HG02852 (cell line): ENCODE results near the gene RHOJ.

Experiments used
- ATAC-seq: cut with Tn5 transposase; IDR thresholded peaks from one replicate; pipeline ENCODE4 v1.9.1; 2021; ENCODE audit warnings: mild to moderate bottlenecking, moderate library complexity; ENCODE audit not compliant: unreplicated experiment

Gene RHOJ

DNA sequence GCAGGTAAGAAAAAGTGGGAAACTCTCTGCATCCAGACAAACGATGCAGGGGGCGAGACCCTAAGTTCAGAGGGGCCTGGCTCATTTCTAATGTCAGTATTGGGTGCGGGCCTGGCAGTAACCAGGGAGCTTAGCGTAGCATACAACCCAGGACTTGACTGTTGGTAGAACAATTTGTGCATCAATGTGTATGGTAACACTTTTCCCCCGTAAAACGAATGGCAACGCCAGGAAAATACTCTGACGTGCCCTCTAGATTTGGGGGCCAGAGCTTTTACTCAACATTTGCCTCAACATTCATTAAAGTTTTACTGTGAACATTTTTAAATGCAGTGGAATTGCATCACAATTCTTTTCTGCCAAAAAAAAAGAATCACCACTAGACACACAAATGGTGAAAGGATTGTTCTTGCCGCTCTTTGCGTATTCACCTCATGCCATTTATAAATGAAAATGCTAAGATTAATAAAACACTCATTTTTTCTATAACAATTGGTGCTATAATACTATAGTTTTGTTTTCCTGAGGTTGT, 867 bp downstream of the RHOJ start:
- ATAC-seq, result no peak

DNA sequence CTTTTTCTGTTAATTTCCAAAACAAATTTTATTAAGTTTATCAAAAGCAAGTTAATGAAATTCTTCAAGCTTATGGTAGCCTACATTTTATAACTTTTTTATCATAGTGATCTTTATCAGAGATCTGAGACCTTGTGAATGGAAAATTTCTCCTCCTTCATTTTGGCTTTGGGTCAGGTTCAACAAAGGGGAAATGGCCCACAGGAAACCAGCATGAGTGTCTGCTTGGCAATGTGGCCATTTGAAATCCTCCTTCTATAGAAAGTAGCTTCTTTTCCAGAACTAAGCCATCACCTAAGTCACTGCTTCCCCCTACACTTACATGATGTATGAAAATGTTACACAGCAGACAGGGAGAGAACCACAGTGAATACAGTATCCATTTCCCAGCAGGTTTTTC, 1.6 kb downstream of the RHOJ start:
- no peak for ATAC-seq

DNA sequence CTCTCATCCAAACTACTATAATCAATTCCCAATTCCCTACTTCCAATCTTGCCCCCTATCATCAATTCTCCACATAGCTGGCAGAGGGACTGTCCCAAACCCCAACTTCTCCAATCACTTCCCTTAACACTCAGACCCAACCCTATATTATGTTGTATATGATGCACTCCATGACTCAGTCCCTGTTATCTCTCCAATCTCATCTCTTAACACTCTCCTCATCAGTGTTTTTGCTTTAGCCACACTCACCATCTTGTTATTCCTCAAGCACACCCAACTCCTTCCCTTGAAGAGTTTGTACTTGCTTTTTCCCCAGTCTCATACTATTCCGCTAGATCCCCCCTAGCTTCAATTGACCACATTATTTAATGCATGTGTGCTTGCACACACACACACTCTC, 4.9 kb downstream of the RHOJ start:
- no peak for ATAC-seq

DNA sequence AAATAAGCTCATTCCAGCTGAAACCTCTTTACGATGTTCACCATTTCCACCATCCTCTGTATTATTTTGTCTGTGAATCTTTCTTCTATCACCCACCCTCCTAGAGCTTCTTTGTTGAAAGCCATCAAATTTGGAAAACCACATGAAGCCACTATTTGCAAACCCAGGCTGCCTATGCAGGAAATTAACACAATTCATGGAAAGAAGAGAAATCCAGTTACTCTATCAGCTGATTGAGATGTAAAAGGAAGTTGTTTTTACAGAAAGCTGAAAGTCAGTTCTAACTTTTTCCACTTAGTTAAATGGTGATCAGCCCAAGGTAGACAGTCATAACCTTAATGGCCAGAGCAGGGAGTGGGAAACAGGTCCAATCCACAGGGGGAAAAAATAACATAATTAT, 6.6 kb downstream of the RHOJ start:
- ATAC-seq, result no peak

DNA sequence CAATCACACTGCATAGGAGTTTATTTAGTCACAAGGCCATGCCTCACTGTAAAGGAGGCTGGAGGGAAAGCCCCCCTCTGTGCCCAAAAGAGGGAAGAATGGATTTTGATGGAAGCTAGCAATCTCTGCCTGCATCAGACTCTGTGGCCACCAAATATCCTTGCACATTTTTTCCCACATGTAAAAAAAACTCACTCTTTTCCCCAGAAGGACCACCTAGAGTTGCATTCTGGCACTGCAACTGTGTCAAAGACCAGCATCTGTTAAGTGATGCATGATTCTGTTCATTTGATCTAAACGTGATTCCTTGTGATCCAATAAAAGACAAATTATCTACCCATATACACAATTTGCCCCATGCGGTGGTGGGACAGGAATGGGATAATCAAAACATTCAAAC, 8.0 kb downstream of the RHOJ start:
- ATAC-seq, result no peak

DNA sequence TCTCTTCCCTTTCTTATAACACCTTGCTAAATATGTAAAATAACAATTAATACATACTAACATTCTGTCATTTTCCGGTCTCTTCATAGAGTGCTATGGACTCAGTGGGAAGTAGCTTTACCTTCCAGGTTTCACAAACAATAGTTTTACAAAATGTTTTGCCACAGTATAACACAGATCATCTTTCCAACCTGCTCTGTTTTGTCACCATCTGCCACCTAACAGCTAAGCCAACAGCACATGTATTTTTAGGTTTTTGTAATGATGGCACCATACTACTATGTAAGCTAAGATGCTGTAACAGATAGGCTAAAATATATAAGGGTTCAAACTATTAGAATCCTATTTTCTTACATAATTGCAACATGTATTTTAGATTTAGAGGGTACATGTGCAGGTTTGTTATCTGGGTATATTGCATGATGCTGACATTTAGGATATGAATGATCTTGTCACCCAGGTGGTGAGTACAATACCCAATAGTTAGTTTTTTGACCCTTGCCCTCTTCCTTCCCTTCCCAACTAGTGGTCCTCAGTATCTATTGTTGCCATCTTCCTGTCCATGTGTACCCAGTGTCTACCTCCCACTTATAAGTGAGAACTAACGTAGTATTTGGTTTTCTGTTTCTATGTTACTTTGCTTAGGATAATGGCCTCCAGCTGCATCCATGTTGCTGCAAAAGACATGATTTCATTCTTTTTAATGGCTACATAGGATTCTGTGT, 8.7 kb downstream of the RHOJ start:
- no peak for ATAC-seq

DNA sequence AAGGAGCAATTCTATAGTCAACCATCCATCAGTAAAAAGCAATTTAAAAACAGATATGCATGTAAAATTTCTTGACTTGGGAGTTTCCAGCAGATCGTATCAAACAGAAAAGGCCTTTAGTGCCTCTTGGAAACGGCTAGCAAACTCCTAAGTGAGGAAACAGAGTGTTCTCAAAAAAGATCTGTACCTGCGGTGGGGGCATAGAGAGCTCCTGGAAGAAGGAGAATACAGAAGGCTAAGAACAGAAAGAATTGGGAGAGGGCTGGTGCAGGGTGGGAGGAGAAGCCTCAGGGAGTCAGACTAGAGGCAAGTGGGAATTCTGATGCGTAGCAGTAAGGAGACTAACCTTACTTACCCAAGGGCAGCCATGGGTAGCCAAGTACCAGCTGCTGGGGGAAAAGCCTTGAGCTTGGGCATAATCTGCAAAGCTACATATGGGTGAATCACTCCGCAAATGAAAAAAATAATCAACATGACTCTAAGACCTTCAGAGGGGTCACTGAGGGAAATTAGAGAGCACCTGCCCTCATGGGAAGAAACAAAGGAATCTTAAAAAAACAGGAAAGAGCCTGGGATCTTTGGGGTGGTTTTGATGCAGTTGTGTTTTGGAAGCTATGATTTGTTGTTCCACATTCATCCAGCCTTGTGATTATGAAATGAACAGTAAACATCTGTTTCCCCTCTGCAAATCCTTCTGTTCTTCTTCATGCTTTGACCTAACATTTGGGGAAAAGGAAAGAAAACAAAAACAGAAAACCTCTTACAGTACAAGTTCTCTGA, 10.4 kb downstream of the RHOJ start:
- no peak for ATAC-seq

DNA sequence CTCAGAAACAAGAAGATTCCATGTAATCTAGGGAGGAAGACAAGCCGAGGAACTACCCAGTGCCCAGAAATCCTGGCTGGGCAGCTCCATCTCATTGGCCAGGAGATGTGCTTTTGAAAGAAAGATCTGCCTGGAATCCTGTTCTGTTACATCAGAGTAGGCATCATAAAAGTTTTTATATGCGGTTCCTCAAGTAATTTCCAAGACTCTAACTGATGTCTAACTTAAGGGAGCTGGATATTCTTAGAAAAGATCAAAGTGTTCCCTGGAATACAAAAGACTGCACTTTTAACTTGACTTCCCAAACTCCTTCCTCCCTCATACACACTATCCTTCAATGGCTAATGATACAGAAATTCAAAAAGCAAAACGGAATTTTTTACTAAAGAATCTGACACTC, 16.3 kb downstream of the RHOJ start:
- no peak for ATAC-seq

DNA sequence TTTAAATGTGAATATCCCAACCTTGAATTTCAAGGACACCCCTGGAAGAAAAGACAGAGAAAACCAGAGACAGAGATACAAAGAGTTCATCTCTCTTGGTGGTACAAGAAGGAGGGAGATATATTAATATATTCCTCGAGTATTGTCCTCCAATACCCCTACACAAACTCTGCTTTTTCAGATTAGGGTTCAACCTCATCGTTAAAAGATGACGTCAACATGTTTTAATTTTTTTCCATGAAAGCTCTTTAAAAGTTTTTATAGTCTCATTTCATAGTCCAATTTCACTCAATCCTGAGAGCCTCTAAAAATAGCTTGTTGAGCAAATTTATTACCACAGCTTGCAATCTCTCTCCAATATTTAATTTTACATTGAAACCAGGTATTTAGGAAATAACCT, 19.4 kb downstream of the RHOJ start:
- no peak for ATAC-seq

DNA sequence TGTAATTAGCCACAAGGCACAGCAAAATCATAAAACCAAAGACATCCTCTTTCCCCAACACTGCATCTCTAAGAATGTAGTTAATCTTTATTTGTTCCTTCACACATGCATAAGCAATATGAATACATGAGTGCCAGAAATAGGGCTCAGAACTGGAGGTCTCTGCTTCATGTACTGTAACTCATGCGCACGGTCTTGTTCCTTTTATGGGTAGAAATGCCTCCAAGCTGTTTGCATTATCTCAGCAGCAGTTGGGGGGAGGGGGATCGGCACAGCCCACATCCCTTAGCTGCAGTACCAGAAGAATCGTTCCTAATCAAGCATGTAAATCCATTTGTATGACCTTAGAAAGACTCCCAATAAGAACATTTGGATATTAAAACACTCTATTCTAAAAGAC, 20.0 kb downstream of the RHOJ start:
- no peak for ATAC-seq

DNA sequence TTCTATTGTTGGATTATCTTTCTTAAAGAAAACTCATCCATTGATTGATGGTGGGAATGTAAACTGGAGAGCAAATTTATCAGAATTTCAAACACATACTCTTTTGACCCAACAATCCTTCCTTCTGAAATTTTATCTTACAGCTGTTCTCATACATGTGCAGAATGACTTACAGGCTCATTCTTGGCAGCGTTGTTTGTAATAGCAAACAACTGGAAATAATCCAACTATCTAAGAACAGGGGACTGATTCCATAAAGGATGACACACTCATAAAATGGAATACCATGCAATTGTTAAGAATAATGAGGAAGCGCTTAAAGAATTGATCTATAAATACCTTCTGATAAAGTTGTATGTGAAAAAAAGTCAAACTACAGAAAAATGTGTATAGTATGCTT, 24.0 kb downstream of the RHOJ start:
- ATAC-seq, result no peak

DNA sequence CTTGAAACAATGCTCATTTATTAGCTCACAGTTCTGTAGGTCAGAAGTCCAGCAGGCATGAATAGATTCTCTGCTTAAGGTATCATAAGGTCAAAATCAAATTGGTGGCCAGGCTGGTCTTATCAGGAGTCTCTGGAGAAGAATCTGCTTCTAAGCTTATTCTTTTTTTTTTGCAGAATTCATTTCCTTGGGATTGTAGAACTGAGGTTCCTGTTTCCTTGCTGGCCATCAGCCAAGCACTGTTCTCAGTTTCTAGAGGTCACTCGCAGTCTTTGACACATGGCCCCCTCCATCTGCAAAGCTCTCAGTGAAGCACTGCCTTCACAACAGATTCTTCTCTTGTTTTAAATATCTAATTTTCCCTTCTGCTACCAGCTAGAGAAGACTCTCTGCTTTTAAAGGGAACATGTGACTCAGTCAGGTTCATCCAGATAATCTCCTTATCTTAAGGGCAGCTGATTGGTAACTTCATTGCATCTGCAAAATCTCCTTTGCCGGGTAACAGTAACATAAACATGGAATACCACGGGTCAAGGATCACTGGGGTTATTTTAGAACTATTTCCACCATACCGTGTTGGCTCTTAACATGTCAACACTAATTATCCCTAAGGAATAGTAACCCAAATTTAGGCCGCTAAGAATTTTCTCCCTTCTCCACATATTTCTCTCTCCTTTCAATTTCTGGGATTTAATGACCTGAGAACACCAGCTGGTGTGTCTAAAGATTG, 25.3 kb downstream of the RHOJ start:
- ATAC-seq, result no peak

DNA sequence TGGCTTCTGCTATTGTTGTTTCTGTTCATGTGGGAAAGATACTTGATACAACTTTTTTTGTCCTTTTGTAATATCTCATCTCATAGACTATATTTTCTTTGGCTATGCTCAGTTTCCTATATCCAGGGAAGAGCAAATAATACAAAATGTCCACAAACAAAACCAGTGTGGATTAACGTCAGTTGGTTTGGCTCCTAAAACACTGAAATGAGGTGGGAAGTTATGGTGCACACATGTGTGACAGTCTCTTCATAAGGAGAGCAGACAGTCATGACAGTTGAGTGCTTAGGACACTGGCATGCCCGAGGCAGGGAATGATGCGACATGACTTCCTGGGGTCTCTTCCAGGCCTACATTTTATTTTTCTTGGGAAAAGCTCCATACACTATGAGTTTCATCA, 27.5 kb downstream of the RHOJ start:
- no peak for ATAC-seq

DNA sequence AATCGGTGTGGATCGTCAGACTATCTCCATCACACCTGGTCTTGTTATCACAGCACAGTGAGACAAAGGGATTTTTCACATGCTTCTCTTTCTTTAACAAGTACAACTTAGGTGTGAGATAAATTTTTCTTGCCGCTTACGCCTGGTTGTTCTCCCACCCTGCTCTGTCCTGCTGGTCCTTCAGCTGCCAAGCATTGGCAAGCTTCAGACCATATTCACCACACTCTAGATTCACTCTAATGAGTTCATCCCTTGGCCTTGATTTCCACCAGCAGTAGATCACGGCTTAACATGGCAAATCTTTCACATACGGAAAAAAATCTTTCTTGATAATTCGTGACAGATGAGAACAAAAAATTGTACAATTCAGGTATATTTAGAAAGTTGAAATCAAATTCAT, 33.5 kb downstream of the RHOJ start:
- ATAC-seq, result no peak

DNA sequence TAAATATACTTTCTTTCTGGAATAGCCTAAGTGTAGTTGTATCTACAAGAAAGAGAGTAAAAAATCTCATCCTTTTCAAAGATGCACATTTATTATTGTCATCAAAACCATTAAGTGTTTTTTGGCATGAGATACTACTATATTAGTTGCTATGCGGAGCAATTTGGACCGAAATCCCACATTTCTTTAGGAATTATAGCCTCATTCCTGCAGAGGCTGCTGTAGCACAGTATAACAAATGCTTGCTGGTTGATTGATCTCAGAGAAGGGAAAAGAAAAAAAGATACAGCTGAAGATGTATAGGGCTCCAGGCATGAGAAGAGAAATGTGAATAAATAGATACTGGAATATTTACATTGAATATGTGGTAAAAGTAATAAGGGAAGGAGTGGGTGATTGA, 36.0 kb downstream of the RHOJ start:
- ATAC-seq, result no peak

DNA sequence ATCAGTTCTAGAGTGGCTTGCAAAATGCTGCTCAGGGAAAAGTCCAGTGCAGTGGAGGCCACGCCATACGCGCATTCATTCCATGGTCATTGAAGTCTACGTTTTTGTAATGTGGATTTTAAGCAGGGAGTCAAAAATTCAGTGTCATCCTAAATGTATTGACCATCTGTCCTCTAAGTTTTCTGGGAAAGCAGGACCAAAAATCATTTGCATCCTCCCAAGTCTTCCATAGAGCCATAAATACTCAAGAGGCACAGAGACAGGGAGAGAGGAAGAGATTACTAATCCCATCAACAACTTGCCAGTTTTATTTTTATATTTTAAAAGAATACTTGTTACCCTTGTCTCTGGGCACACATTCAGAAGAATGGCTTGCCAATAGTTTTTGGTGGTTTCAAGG, 36.9 kb downstream of the RHOJ start:
- no peak for ATAC-seq

DNA sequence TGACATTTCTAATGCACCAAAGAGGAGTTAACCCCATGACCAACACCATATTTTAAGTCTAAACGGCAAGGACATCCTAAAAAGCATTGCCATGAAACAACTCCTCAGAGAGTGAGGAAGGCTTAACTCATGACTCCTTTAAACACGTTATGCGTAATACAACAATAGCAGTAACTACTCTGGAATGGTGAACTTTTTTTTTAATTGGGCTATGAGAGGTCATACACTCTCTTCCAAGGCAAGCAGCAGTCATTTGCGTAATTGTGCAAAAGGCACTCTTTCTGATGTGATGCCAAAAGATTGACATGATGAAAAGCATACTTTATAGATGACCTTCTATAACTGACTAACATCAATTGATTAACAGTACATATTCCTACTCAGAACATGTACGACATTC, 39.4 kb downstream of the RHOJ start:
- ATAC-seq, result no peak

DNA sequence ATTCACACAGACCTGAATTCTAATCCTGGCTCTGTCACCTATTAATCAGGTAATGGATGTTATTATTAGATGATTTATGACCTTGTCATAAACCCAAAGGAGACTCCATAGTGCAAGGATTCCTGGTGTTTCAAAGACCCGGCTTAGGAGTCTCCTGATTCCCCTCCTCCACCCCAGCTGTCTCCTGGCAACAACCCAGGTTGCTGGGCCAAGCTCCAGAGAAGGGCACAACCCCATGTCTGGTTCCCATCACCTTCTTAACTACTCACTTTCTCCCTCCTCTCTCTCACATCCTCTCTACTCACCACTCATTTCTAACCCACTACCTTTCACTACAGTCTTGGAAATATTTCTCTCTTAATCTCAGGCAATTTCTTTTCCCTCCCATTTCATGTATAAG, 41.6 kb downstream of the RHOJ start:
- no peak for ATAC-seq

DNA sequence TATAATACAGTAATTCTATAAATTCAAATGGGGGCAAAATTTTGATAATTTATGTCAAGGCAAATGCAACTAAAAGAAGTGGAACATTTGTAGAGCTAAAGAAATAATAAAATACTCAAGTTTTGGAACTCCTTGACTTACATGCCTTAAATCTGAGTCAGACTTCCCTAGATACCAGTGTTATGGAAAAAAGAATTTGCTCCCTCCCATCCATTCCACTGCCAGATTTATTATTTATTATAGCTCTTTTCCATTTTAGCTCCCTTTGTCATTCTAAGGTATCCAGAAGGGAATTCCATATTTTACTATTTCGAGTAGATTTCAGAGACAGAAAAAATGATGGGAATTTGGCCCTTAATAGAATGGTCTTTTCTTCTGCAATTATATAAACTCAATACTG, 44.0 kb downstream of the RHOJ start:
- no peak for ATAC-seq

DNA sequence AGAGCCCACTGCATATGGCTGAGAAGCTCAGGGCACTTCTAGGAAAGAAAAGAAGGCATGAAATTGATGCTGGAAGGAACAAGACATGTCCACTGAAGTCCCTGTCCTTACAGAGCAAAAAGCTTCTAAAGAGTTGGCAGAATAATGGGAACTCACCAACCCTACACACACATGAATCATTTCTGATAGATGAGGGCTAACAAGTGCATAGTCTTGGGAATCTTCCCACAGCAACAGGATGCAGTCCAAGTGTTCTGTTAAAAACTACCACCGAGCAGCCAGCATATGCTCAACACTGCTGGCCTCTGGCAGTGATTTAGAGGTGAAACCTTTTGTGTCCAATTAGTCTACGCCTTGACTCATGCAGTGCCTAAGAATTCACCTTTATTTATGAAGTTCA, 44.8 kb downstream of the RHOJ start:
- ATAC-seq, result no peak

DNA sequence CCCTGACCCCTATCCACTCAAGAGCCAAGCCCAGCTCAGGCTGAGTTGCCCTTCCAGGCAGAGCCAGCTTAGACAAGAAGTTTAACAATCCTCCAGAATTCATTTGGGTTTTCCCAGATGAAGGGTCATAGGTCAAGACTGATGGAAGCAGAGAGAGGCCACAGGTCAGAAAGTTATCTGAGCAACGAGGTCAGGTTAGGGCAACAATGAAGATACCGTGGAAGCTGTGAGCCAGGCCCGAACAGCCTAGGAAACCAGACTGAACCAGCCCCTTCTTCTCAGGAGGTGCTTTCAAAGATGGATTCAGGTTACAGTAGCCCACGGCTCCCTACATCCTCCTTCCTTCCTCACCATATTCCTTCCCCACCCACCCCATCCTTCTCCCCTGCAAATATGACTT, 53.1 kb downstream of the RHOJ start:
- no peak for ATAC-seq

DNA sequence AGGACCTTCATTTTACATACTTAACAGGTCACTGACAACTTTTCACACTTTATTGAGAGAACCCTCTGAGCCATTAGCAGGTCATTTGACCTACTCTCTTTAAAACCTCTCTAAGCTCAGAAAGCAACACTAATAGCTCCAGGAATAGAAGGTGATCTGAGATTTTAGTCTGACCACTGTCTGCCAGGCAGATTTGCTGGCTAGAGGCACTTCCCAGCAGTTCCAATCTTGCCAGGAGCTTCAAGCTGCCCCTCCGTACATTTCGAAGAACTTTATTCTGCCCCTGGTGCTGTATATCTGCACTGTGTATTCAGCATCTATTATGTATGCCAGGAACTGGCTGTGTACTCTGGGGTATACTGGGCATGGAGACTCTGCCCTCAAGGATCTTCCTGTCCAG, 58.2 kb downstream of the RHOJ start:
- no peak for ATAC-seq
